Measurements from ENCODE around the gene CSMD2.
"Not testable (repeated sequence)": the region's sequence is repeated elsewhere in the genome, so short reads cannot be mapped to it uniquely, and the experiment has no call there.

Gene CSMD2

DNA sequence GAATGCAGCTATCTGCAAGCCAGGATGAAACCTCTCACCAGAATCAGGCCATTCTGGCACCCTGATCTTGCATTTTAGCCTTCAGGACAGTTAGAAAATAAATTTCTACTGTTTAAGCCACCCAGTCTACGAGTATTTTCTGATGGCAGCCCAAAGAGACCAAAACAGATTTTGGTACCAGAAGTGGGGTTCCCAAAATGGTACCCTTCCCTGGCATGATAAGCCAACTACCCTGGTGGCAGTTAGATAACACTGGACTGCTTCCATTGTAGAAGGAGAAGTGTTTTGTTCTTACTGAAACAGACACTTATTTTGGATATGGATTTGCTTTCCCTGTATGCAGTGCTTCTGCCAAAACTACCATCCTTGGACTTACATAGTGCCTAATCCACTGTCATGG lies 115.0 kb downstream of the CSMD2 start:
- DNase-seq = no peak

DNA sequence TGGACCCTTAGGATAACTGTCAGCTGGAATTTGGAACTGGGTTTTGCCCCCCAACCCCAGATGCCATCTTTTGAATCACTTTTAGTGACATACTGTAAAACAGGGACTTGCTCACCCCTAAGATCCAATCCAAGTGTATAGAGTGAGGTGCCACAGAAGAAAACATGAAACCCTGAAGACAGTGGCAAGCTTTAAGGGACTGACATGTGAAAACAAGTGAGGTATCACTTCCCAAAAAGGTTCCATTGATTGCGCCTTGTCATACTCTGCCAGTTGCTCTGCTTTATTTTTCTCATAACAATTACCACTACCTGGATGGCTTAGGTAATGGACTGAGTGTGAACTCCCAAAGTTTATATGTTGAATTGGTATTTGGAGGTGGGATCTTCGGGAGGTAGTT lies 115.6 kb downstream of the CSMD2 start:
- DNase-seq = no peak

DNA sequence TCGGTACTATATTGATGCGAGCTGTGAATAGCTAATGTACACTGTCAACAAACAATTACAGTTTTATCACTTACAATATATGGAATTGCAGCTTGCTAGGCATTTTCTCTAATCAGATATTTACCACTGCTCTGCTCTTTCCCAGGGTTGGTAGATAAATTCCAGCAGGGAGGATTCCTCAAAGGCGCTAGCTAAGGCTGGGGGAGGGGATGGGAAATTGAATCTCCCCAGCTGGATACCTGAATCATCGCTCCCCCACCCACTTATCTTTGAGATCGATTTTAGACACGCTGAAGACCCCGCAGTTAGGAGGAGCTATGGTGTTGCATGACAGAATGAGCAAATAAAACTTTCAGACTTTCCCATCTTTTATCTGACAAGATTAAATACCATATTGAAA lies 127.2 kb downstream of the CSMD2 start:
- DNase-seq = no peak

DNA sequence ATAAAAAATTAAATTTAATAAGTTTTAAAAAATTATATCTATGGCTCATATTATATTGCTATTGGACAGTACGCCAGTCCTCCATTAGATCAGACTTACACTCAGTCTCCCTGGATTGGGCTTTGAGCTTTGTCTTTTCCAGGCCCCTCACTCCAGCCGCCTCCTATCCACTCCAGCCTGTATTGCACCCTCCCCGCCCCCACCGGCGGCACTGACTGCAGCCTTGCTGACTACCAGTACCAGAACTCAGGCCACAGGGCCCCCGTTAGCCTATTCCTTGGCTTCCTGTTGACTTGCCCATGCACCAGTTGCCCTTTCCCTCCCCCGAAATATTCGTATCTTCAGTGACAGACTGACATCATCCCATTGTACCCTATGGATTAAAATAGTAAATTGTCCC lies 127.9 kb downstream of the CSMD2 start:
- no peak for DNase-seq

DNA sequence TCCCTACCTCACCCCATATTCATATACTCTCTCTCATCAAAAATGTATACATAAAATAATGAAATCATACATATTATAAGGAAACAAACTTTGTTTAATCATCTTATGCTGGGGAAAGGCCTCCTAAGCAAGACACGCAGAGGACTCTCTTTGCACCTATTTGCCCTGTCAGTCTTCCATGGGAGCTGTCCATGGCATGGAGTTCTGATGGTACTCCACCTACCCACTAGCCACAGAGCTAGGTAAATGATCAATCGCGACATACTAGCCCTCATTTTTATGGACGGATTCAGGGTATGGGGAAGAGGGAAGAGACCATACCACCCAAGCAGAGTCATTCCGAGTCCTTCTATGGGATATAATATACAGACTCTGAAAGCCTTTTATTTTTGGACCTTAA lies 131.0 kb downstream of the CSMD2 start:
- DNase-seq = no peak

DNA sequence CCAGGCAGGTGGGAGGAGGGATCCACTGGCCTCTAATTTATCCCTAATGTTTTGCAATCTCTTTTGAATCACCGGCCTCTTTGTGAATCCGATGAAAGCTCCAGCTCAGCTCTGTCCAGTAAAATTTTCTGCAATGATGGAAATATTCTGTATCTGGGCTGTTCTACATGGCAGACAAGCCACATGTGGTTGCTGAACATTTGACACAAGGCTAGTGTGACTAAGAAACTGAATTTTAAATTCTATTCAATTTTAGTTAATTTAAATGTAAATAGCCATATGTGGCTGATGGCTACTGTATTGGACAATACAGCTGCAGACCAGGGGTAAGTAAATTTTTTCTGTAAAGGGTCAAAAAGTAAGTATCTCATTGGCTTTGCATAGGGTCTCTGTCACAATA lies 135.1 kb downstream of the CSMD2 start:
- no peak for DNase-seq

DNA sequence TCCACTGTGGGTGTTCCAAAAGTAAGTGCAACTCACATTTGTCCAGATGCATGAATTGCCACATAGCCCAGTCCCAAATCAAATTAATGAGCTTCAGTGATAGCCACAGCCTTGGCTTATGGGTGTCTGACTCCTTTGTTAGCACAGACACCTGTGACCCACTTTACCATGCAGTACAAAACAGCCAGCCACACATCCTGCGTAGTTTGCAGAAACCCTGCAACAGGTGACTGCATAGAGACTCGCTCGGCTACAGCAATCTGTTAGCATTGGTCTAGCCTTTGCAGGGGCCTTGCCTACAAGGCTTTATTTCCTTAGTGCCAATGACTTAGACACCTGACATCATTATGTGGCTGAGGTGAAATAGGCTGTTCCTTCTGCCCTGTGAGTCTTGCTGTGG lies 135.5 kb downstream of the CSMD2 start:
- DNase-seq = no peak

DNA sequence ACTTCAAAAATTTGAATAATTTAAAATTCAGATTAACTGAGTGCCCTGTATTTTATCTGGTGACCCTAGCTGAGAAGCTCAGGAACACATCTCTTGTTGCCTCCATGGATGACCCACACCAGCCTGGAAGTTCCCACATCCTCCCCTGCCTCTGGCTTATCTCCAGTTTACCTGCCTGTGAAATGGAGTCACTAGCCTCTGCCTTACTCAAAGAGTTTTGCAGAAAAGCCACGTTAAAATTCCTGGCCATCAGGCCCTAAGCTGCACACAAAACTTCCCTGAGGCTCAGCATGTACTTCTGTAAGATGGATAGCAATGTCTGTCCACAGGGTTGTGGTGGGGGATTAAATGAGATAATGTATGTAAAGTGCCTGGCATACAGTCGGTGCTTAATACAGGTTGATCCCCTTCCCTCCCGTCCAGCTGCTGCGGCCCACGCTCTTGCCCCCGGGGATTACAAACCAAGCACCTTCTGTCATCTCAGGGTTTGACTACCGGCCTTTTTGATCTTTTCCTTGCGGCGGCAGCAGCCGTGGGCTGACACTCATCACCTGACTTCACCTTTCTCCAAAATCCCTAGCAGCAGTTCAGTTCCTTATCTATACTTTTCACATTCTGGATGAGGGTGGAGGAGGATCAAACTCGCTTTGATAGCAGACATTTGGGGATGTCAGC lies 136.5 kb downstream of the CSMD2 start:
- no peak for DNase-seq

DNA sequence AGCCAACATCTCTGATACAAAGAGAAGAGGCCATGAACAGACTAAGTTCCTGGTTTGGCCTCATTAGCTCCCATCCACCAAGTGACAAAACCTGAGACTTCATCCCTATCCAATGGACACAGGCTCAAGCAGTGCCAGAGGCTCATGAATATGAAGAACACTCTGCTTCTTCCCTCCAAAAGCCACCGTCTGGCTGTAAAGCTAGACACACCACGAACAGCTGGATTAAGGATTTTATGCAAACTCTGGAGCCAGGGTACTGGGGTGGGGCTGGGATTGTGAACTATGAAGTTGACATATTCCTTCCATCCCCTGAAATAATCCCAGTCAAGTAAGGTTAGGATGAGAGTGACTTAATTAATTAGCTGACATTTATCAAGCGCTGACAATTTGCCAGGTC lies 139.4 kb downstream of the CSMD2 start:
- DNase-seq = no peak

DNA sequence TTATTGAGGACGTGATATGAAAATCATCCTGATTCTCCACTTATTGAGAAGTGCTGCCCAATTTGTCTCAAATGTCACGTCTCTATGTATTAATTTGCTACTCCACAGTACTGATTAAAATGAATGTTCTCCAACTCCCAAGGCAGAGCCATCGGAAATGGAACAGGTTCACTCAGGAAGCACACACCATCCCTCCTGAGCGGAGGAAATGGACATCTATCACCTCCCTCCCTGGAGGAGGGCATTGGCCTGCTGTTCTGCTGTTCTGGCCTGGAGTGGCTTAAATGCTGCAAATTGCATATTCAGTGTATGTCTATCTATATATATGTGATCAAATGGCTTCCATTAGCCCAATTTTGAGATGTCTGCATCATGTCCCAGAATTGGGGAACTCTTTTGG lies 140.5 kb downstream of the CSMD2 start:
- DNase-seq = no peak

DNA sequence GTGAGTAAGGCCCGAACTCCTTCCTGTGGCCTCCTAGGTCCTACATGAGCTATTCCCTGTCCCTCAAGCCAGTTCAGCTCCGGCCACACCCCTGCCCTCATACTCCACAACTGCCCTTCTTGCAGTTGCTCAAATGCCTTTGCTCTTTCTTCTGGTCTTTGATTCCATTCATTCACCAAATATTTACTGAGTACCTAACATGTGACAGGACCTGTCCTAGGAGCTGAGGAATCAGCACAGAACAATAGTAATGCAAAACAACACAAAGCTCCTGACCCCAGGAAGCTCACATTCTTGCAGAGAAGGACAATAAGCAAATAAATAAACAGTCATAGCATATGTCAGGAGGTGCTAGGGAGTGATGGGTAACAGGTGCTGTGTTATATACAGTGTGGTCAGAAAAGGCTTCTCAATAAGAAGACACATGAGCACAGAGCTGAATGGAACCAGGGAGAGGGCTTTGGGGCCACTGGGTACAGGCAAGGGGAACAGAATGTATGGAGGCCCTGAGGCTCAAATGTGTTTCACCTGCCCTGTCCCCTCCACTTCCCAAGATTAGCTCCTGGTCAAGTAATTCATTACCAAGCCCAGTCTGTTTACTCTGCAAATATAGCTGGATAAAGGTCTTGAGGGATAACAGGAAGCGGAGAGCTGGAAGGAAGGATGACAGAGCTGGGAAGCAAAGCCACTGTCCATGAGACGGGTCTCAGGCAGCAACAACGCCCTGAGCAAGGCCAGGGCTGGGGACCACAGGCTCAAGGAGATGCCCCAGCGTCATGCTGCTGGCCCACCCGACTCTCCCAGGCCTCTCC lies 145.1 kb downstream of the CSMD2 start:
- no peak for DNase-seq

DNA sequence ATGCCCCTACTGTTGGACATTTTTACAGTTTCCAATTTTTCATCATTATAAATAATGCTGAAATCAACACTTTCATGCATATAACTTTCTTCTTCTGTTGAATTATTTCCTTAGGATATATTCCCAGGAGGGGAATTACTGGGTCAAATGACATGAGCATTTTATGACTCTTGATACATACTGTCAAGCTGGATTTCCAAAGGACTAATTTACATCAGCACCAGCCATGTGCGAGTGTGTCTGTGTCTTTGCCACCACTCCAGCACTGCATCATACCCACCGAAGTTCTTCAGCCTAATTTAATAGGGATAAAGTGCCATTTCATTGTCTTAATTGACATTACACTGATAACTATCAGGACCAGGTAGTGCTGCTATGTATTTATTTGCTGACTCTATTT lies 146.7 kb downstream of the CSMD2 start:
- DNase-seq = no peak

DNA sequence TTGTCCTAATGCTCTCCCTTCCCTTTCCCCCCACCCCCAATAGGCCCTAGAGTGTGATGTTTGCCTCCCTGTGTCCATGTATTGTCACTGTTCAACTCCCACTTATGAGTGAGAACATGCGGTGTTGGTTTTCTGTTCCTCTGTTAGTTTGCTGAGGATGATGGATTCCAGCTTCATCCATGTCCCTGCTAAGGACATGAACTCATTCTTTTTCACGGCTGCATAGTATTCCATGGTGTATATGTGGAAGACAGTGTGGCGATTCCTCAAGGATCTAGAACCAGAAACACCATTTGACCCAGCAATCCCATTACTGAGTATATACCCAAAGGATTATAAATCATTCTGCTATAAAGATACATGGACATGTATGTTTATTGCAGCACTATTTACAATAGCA lies 148.7 kb downstream of the CSMD2 start:
- DNase-seq = not testable (repeated sequence)

DNA sequence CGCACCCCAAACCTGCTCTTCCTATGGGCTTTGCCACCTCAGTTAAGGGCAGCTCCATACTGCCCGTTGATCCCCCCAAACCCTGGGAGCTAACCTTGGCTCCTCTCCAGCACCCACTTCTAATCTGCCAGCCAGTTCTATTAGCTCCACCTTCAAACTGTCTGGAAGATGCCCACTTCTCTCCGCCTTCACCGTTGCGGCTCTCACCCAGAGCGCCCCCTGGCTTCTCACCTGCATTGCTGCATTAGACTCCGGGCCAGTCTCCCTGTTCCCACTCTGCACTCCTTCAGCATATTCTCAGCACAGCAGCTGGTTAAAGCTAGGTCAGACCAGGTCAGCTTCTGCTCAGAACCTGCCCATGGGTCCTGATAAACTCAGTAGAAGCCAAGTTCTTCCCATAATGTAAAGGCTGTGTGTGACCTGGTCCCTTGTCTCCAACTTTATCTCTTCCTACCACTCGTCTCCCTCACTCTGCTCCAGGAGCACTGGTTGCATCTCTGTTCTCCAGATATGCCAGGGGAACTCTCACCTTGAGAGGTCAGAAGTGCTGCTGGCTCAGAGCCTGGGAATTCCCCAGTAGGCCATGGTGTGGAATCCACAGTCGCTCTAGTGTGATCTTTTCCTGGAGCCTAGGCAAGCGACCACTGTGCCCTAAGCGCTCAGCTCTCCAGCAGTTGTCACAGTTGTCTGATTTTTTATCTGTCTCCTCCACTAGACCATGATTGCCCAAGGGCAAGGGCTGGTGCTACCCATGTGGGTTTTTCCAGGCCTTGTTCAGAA lies 150.9 kb downstream of the CSMD2 start:
- peak in 1 of 2 experiments; percentile 35 for DNase-seq

DNA sequence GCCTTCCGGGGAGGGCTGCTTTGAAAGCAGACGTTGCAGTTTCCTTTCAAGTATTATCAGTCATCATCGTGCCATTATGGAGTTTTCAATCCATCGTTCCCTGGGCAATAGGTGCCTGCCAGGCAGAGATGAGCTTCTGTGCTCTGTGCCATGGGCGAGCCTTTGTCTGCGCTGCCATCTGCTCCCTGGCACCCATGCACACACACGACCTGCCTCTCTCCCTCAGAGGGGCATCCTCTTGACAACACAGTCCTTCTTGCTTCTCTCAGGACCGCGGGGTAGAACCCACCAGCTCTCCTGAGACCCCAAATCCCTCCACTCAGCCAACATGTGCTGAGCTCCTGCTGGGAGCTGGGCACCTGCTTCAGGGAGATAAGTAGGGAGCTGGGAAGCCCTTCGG lies 151.9 kb downstream of the CSMD2 start:
- DNase-seq = peak in 1 of 2 experiments; percentile 20

DNA sequence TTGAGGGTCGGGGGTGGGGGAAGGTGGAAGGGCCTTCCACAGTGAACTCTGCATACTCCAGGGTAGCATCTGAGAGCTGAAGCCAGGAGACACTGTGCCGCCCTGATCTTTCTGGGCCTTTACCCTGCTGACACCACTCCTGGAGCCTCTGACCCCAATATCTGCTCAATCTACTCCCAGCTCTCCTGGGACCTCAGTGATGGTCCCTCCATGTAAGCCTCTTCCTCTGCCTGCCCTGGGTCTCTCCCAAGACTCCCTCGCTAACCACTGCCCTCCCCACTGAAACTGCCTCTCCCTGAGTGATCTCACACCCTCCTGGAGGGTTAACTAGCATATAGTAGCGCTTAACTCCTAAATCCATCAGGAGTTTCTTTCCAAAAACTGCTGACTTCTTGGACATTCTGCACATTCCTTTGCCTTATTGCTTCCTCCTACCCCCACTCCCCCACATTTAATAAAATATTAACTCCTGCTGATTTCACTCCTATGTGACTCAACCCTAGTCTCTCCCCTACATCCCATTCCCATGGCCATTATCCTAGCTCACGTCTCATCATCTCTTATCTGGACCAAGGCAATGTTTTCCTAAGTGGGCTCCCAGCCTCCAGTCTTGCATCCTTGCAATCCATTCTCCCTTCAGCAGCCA lies 155.6 kb downstream of the CSMD2 start:
- DNase-seq = no peak

DNA sequence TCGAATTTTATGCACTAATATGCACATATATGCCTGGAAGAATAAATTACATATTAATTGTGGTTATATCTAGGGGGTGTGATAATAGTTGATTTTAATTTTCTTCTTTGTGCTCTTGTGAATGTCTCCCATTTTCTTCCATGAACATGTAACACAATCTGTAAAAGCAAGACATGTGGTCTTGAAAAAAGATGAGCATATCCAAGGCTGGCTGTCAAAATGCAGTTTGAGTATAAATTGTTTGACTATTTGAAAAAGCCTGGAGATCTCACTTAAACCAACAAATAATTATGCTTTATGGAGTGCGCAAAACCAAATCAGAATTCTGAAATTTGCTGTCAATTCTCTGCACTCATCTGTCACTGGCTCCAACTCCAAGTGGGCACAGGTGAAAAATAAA lies 157.3 kb downstream of the CSMD2 start:
- DNase-seq = no peak

DNA sequence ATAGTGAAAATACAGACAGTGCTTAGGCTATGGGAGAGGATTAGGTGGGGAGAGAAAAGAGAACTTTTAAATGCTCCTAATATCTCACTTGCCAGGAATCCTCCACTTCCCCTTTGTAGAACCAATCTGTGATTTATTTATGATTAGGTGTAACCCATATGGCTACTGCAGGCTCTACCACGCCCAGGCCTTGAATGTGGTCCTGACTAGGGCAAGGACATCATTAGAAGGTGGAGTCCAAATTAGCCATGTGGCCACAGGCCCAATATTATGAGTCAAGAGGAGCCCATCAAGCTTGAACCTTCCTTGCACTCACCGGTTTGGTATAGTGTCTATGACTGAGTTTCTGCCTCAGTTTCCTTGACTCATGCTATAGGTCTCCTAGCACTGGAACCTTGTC lies 159.7 kb downstream of the CSMD2 start:
- no peak for DNase-seq

DNA sequence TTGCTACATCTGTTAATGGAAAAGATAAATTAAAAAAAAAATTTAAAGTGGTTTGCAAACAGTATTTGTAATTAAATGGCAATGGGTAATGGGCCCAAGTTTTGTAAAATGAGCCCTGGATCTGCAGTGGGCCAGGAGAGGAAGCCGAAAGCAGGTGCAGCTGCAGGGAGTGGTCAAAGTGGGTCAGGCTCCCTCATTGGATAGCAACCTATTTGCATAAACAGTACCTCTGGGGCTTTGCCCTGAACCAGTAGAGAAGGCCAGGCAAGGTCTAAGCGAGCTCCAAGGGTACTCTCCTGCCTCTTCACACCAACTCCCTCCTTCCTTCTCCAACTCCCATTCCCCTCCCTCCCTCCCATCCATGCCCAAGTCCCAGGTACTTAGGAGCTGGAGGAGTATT lies 162.2 kb downstream of the CSMD2 start:
- DNase-seq = no peak

DNA sequence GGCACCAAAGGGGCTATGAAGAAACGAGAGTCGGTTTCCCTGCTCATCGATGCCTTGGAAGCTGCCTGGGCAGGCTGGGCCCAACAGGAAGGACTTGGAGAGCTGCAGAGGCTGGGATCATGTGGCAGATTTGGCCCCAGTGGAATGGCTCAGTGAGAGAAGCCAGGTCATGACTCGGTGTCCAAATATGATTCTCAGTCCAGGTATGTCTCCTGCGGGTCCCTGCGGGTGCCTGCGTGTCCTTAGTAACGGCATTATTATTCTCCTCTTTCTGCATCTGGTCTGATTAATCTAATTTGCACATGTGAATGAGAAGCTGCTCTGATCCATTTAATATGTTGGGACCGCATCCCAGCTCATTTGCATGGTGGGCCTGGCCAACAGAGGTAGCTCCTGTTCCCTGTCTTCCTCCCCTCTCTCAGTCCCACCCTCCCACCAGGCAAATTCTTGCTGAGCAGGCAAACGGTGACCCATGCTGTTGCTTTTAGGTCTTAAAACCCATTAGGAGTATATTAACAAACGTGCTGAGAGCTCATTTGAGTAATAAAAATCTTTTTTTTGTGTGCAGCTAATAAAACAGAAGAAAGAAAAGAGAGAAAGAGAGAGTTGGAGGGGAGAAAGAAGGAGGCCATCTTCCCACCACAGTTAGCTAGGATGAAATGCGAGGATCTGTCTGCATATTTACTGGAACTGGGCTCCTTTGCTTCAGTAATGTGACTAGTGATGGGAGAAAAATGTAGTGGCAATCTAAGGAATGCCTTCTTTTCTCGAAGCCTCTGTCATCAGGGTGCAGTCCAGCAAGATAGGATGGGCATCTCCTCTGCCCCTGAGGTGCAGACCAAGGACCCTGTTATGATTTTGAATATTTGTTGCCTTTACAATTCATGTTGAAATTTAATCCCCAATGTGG lies 167.6 kb downstream of the CSMD2 start:
- DNase-seq = no peak

DNA sequence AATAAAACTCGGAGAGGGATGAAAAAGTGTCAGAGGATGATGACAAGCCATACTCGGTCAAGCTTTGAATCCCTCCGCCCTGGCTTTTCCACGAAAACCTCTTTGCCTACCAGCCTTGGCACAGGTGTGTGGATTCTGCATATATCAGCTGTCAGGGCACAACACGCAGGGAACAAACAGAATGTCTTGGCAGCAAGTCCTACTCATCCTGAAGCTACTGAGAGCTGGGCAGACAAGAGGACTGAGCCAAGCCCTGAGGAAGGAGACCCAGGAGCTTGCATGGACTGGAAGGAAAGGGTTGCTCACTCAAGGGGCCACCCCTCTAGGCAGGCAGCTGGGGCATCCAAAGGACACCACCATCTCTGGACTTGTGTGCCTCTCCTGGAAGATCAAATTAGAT lies 168.7 kb downstream of the CSMD2 start:
- DNase-seq = no peak

DNA sequence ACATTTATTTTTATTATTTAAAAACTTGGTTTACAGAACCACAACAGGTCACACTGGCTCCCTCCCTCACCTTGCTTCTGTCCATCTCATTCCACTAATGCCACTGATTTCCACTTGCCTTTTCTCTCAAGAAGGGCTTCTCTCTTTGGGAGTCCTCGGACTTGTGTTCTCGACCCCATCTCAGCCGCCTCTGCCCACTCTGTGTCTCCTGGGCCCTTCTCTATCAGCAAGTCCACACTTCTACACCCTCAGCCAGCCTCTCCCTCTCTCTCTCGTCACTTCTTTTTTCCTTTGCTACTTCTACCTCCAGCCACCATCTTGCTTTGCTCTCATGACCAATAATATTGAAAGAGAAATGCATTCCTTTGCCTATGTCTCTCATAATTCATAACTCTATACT lies 171.7 kb downstream of the CSMD2 start:
- no peak for DNase-seq

All from NCI-H446 (cell line).